GM12865 (cell line): Measurements from ENCODE around the gene ECEL1.

Source experiments
- DNase-seq: peaks from one replicate; pipeline ENCODE4 v3.0.0; 2010; ENCODE audit warnings: low read depth
- H3K4me3 ChIP-seq: 2 replicates; pipeline ENCODE4 v1.5.1; 2011; ENCODE audit warnings: mild to moderate bottlenecking, low read depth, low read length, control low read depth
- TF ChIP-seq, protein P1 (sequence below): IDR thresholded peaks from 2 replicates; pipeline ENCODE4 v1.5.1; 2011; ENCODE audit warnings: low read length, control low read depth, low read depth, inconsistent platforms; ENCODE audit not compliant: insufficient read depth; ENCODE audit errors: missing control alignments

The ECEL1 gene

DNA sequence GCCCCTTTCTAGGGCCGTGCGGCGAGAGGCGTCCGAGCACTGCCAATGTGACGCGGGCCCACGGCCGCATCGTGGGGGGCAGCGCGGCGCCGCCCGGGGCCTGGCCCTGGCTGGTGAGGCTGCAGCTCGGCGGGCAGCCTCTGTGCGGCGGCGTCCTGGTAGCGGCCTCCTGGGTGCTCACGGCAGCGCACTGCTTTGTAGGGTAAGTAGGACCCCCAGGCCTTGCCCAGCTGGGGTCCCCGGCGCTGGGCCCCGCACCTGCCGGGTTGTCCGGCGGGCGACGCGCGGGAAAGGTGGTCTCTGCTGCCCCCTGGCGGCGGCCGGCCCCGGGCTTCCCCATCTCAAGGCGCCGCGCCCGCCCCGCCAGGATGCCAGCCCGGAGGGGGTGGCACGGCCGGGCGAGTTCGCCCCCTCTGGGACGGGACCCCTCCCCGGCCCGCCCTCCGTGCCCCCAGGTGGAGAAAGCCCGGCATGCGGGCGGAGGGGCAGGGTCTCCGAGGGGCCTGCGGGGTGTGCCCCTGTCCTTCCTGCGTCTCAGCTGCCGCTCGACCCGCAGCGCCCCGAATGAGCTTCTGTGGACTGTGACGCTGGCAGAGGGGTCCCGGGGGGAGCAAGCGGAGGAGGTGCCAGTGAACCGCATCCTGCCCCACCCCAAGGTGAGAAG, 34.5 kb upstream of the ECEL1 start:
- H3K4me3 ChIP-seq, result no peak overlapping the region
- DNase-seq, result peak; percentile 46
- TF ChIP-seq, protein P1, sequence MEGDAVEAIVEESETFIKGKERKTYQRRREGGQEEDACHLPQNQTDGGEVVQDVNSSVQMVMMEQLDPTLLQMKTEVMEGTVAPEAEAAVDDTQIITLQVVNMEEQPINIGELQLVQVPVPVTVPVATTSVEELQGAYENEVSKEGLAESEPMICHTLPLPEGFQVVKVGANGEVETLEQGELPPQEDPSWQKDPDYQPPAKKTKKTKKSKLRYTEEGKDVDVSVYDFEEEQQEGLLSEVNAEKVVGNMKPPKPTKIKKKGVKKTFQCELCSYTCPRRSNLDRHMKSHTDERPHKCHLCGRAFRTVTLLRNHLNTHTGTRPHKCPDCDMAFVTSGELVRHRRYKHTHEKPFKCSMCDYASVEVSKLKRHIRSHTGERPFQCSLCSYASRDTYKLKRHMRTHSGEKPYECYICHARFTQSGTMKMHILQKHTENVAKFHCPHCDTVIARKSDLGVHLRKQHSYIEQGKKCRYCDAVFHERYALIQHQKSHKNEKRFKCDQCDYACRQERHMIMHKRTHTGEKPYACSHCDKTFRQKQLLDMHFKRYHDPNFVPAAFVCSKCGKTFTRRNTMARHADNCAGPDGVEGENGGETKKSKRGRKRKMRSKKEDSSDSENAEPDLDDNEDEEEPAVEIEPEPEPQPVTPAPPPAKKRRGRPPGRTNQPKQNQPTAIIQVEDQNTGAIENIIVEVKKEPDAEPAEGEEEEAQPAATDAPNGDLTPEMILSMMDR, result peak; percentile 69

DNA sequence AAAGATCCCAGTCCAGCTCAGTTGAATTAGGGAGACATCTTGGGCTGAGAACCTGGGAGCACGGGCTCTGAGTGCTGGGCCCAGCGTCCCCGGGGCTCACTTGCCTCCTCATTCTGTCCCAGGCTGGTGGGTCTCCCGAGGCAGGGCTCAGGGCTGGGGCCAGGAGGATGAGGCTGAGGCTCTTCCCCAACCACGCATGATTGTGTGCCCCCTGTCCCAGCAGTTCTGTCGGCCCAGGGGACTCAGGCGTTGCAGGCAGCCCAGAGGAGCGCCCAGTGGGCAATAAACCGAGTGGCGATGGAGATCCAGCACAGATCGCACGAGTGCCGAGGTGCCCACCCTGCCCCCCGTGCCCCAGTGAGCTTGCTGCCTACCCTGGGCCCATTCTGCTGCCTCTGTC, 33.5 kb upstream of the ECEL1 start:
- H3K4me3 ChIP-seq, result no peak overlapping the region
- DNase-seq, result no peak
- TF ChIP-seq, protein P1, result no peak

- DNase-seq, result no peak
- TF ChIP-seq, protein P1, result no peak
- H3K4me3 ChIP-seq, result no peak overlapping the region
Measured at GRCh38 chr2:232520489-232520888, 32.9 kb upstream of the ECEL1 start.

DNA sequence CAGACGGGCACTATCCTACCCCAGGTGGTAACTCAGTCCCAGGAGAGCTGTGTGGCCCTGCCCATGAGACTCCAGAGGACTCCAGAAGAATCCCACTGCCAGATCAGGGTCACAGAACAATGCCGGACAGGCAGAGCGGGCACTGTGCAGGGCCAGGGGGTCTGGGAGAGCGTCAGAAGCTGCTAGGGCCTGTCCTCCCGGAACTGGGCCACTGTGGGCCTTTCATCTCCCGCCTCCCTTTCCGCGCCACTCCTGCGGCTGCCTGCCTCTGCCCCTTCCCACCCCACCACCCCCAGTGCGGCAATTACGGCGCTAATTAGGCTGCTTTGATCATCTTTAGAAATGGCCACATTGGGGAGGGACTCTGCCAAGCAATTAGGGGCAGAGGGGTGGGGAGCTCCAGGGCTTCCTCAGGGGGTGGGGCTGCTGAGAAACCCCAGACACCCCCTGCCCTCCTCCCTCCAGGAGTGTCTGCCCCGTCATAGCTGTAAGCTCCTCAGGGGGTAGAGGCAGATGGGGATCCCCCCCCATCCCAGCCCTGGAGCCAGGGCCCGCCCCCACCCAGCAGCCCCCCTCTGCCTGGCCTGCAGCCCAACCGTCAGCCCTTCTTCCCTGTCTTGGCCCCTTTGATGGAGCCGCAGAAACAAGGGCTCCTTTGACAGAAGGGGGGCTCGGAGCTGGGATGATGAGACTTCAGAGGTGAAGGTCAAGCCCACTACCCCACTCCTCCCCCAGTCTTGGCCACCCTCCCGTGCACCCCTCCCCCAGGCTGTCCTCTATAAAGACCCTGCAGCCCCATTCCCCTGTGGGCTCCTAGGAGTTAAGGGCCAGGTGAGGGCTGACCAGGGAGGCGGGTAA, 32.2 kb upstream of the ECEL1 start, which contains the start of gene PRSS56:
Gene PRSS56 (plus strand): TSS at position 808 of the 858 bp plus-strand sequence. CDS start 211 bp downstream, outside the sequence.
- no peak within 1 kb of the TSS for H3K4me3 ChIP-seq
- no peak for DNase-seq
- TF ChIP-seq, protein P1, result no peak

GRCh38 chr2:232518844-232519243, 31.2 kb upstream of the ECEL1 start:
- H3K4me3 ChIP-seq, result no peak overlapping the region
- TF ChIP-seq, protein P1, result no peak

DNA sequence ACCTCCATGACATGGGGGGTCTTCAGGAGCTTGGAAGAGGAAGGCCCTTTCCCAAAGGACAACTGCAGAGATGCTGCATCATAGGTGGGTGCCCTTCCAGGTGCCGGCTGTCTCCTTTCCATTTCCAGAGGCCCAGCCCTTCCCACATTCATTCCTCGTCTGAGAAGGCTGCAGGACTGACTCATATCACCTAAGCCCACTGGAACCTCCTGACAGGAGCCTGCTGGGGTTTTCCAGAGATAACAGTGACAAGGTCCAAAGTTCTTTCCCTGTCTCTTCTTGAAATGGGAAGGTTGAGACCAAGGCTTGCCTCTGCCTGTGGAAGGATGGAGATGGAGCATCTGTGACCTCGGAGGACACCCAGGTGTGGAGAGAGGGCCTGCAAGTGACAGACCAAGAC, 28.9 kb upstream of the ECEL1 start:
- no peak for DNase-seq
- no peak overlapping the region for H3K4me3 ChIP-seq
- TF ChIP-seq, protein P1, result no peak

More at GRCh38 chr2:232518844-232519243, 31.2 kb upstream of the ECEL1 start:
- no peak for DNase-seq
